GM21381 (cell line): ENCODE results near the gene ZWILCH.
"Not testable (repeated sequence)": the region's sequence is repeated elsewhere in the genome, so short reads cannot be mapped to it uniquely, and the experiment has no call there.

Experiments used
- ATAC-seq: cut with Tn5 transposase; IDR thresholded peaks from one replicate; pipeline ENCODE4 v1.9.1; 2021; ENCODE audit warnings: mild to moderate bottlenecking, moderate library complexity; ENCODE audit not compliant: unreplicated experiment

The ZWILCH gene

DNA sequence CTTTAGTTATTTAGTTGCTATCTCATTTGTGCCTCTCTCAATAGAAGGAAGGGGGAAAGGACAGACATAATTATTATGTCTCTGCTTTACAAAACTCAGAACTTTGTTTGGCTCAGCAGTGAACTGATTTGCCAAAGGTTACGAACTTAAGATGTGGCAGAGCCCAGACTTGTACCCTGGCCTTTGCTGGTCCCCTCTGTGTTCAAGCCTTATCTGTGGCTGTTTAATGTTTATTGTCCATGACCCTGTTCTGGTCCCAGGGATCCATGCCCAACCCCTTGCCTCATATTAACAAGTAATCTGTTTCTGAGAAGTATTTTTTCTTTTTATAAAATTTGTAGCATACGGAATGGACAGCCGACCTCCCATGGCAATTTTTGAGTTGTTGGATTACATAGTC is 18.2 kb upstream of the ZWILCH start:
- no peak for ATAC-seq

DNA sequence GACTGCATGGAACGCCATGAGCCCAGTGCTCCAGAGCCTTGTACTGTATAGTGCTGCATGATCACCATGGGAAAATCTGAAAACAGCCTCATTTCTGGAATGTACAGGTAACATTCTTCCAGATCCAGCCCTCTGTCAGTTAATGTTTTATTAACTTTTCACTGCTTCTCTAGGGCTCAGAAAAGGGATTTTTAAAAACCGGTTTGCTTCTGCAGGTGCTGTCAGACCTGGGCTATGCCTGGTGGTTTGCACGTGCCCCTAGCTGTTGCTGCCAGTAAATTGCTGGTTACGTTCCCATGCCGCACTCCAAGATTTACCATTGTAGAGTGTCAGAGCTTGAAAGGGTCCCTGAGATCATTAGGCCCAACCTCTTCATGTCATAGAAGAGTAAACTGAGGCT is 16.6 kb upstream of the ZWILCH start:
- ATAC-seq: no peak

DNA sequence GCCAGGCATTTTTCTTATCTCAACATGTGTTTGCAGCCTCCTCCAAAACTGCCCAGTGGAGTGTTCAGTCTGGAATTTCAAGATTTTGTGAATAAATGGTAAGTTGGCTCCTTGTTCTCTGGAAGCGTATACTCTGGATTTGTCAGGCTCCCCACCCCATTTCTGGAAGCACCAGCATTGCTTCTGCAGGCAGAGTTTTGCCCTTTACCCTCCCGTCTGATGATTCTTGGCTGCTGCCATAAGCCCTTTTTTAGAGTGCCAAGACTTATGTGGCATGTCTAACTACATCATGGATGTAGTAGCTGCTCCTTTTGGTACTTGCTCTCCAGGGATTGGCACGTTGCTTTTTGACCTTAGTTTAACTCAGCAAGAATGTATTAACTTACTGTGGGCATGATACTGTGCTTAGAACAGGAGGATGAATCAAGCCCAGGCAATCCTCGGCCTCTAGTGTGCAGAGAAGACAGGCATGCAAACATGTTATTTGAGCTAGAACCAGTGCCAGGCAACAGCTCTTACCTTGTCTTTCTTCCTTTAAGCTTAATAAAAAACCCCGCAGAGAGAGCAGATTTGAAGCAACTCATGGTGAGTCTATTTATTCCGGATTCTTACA is 15.8 kb upstream of the ZWILCH start:
- ATAC-seq: no peak

DNA sequence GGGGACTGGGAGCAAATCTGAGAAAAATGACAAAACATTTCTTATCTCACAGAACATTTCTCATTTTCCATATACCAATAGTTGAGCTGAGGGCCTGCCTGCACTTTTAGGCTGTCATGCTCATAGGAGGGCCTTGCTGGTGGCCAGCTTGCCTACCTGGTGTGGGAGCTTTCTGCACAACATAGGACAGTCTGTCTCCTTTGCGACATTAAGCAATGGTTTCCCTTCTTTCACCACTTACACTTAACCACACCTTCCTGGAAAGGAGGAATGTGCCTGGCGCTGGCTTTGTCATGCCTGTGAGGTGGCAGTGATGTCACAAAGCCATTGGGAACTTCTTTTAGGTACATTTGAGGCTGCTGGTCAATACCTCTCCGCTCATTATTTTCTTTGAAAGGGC is 13.3 kb upstream of the ZWILCH start:
- ATAC-seq: no peak

DNA sequence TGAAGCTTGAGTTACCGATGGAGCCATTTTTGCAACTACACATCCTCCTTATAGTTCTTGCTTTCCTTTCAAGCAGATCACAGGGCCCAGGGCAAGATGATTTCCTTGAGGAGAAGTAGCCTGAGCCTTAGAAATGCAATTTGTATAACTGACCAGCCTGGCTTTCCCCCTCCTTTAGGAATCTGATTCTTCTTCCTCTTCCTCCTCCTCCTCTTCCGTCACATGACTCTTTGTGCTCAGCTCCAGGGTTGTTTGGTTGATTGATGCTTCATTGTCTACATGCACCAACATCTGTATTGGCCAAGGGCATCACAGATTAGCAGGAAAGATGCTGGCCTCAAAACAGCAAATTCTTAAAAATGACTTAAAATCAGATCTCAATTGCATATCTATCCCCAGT is 10.9 kb upstream of the ZWILCH start:
- ATAC-seq: no peak

DNA sequence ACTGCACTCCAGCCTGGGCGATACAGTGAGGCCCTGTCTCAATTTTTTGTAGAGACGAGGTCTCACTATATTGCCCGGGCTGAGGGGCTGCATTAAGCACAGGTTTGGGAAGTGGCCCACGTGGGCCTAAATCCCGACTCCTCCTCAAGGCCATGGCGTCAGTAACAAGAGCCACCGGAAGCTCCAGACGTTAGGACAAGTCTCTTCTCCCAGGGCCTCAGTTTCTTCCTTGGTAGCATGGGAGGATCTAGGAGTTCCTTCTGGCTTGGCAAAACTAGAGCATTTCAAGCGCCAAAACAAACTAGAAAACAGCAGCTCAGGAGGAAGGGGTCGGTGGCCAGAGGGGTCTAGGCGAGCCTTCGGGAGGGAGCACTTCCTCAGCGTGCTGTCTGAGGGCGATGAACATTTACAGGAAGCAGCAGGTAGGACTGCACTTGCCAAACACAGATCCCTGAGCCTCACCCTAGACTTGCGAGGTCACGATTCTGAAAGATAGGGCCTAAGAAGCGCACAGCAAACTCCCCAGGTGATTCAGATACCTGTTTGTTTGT is 8.1 kb upstream of the ZWILCH start:
- peak; percentile 15 for ATAC-seq

DNA sequence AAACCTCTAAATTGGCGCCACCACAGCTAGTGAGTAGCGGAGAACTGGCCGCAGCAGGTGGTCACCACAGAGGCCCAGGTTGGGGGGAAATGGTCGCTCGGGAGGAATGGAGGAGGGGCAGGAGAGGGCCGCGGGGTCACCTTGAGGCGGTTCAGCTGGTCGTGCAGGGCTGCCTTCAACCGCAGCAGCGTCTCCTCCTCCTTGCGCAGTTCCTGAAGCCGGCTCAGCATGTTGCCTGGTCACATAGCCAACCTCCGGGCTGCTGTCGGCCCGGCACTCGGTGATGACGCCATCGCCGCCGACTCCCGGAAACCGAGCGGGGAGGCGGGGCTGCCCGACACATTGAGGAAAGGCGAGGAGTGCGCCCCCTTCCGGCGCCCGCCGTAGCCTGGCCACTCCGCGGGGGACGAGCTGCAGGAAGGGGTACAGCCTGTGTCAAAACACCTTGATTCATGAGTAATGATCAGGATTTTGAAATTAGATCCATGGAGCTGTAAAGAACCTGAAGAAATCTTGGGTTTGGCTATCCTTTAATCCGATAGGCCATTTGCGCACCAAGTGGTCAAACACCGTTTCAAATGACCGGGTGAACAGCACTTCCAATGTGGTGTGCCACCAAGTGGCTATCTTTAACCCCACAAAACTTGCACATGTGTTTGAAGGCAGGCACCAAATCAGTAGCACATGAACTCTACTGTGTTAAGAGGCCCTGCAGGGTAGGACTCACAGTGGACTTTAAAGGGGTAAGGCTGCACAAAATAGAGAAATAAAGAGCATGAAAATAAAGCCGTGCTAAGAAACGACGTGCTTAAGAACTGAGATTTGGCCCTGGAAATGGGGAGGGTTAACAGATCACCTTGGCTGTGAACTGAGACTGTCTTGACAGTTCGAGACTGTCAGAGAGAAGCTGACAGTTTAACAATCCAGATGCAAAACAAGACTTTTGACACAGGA is 7.3 kb upstream of the ZWILCH start, which contains the start of gene SNAPC5:
TSS of gene SNAPC5 (minus strand) at position 261 of the 954 bp plus-strand sequence. CDS start at position 230, 31 bp downstream.
- ATAC-seq: peak; percentile 87

DNA sequence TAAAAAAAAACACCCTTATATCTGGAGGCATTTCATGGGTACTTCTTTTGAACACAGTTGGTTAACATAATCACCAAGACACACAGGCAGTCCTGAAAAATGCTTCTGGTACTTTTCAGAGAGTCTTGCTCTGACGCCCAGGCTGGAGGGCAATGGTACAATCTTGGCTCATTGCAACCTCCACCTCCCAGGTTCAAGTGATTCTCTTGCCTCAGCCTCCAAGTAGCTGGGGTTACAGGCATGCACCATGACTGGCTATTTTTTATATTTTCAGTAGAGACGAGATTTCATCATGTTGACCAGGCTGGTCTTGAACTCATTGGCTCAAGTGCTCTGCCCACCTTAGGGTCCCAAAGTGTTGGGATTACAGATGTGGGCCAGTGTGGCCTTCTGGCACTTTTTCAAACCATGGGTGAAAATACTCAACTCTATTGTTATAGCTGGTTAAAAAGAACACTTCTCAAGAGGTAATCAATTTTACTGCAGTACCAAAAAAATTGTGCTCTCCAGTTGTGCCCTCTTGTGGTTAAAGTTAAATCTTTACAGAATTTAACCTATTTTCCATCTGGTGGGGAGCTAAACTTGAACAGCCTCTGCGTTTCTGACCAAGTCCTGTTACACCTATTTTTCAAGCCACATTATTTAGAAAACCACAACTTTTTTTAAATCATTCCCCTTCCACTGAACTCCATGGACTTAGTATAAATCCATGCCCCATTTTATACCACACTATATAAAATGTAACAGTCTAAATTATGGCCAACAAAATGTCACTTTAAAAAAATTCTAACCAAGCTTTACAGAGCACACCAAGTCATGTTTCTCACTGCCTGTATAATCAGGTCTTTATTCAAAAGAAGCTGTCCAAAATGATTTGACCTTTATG is 6.4 kb upstream of the ZWILCH start:
- no peak for ATAC-seq

DNA sequence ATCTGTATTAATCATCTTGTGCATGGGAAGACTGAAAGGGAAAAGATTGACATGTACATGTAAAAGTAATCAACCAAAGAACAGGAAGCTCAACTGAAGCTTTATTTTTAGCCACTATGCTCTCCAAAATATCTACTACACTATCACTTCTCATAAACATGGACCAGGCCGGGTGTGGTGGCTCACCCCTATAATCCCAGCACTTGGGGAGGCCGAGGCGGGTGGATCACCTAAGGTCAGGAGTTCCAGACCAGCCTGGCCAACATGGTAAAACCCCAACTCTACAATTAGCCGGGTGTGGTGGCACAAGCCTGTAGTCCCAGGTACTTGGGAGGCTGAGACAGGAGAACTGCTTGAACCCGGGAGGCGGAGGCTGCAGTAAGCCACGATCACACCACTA is 4.8 kb upstream of the ZWILCH start:
- ATAC-seq: not testable (repeated sequence)

DNA sequence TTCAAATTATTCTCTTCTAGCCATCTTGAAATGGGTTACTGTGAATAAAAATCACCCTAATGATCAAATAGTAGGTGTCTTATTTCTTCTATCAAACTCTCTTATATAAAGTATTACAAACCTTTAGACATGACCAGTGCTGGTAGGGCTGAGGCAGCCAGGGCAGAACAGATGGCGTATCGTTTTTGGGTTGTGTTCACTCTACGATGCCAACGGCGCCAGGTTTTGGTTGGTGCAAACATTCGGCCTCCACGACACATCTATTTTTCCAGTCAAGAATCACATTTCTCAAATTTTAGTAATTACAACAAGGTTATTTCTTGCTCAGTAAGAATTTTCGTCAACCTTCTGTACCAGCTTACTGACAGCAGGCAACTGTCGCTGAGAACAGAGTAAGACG is 2.6 kb upstream of the ZWILCH start:
- no peak for ATAC-seq

DNA sequence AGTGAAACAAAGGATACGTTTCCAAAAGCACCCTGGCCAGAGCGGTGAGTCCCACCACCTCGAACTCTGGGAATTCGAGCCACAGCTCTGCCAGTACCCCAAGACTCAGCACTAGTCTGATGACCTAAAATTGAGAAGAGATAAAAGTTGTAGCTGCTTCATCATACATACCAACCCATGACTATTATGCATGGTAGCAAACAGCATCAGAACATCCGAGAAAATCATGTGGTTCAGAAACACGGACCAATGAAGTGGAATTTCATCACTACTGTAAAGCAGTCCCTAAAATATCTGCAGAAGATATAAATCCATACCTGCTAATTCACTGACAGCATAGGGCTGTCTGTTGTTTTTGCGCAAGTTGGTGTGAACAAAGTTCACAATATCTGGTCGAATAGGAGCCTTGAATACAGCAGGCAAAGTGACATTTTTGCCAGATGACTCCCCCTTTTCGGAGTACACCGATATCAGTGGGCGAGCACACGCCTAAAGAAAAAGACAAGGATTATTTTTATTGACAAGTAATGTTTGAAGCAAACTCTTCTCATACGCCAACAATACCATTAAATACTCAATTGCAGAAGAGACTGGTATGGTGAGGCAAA is 2.0 kb upstream of the ZWILCH start:
- not testable (repeated sequence) for ATAC-seq

DNA sequence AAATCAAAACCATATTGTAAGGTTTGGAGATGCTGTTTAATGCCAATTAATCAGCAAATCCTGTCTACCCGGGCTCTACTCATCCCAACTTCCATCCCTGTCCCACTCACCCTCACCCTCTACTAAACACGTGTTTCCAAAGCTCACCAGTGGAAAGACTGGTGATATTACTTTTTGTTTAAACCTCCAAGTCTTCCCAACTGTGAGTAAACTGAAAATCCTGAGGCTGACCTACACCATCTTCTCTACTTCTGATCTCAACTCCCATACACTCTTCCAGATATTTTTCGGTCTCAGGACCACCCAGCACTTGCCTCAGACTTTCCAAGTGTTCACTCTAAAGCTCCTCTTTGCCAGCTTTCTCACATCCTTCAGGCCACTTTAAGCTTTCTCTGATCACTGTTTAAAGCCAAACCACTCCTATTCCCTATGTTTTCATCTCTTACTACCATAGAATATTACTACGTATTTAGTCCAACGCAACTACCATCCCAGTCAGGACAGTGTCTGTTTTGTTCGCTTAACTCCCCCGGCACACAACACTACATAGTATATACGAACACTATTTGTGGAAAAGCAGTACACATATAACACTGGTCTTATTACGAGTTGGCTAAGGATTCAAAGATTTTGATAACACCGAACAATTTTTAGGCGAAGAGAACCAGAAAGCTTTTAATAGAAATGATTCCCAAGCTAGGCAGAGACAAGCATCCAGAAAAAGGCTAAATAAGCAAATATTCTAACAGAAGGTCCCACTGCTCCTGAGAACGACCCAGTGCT is 1.2 kb upstream of the ZWILCH start:
- no peak for ATAC-seq

DNA sequence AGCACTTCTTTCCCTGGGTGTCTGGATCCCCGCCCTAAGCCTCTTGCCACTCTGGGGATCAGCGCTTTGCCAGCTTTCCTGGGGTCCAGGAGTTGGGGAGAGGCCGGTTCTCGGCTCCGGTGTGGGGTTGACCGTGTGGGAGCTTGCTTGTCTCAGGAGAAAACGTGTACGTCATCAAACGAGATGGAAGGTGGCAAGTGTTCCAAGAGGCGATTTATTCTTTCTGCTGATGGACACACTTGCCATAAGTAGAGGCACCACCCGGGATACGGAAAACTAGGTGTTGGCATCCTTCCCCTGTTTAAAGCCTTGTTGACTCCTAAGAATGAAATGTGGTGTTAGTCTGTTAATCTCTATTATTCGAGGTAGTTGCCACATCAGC is 295 bp downstream of the ZWILCH start:
- ATAC-seq: no peak

DNA sequence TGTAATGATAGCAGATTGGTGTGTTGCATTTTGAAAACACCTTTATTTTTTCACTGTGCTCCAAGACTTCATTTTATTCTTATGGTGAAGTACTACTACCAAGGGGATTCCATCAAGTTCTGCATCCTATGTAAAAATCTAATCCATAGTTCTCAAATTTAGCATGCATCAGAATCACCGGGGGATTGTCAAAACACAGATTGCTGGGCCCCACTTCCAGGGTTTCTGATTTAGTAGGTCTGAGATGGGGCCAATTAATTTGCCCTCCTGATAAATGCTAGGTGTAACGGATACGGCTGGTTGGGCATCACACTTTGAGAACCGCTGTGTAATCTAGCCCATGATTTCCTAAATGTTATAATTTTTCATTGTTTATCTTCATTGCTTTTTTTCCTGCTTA is 692 bp downstream of the ZWILCH start:
- no peak for ATAC-seq

DNA sequence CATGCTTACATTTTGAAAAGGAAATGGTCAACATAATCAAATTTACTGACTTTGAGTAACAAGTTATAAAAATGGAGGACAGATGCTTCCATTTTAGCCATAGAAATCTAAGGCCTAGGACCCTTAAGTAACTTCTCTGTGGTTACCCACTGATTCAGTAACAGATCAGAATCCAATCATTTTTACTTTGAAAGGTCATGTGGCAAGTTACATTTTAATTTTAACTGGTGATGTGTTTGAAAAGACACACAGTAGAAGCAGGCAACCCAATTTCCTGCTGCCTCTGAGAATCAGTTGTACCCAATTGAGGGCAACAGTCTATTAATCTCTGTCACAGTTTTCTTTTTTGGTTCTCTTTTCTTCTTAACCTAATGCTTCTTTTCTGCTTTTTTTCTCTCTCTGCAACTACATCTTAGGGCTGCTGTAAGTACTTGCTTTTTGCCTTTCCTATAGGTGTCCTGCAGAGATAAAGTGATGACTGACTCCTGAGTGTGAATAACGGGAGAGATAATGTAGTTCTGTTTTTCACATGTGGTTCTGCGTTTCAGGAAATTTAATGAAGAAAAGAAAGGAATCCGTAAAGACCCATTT is 3.3 kb downstream of the ZWILCH start:
- ATAC-seq: no peak

DNA sequence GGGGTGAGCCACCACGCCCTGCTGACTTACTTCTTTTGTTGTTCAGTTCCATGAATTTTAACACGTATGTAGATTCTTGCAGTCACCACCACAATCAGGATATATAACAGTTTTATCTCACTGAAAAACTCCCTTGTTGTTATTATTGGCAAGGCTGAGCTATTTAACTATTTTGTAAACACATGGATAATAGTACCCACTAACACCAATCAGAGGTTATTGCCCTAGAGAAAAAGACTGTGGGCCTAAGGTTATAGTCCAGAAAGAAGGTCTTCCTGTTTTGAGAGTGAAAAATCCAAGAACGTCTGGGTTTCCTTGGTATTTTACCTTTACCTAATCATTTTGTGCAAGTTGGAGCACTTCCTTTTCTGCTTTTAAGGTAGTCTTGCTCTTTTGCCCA is 9.5 kb downstream of the ZWILCH start:
- no peak for ATAC-seq

DNA sequence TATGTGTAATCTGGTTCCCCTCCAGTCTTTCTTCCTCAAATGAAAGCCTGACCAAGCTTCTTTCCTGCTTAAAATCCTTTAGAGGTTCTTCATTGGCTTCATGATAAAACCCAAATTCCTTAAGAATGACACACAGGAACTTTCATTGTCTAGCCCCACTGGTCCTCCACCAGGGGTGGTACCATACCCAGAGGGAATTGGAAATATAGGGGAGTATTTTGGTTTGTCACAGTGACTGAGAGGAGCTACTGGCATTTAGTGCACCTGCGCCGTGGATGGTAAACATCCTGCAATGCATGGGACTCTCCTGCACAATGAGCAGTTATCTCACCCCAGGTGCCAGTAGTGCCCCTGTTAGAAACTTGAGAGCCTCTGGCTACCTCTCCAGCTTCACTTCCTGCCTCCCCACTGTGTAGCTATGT is 10.8 kb downstream of the ZWILCH start:
- no peak for ATAC-seq

DNA sequence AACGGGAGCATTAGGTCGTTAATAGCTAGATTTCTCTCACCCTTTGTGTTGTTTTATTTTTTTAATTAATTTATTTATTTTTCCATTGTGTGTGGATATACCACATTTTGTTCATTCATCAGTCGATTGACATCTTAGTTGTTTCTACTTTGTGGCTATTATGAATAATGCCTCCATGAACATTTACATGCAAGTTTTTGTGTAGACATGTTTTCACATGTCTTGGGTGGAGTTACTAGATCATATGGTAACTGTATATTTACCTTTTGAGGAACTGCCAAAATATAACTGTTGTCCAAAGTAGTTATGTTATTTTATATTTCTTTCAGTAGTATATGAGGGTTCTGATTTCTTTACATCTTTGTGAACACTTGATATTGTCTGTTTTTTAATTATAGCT is 18.8 kb downstream of the ZWILCH start:
- ATAC-seq: no peak

DNA sequence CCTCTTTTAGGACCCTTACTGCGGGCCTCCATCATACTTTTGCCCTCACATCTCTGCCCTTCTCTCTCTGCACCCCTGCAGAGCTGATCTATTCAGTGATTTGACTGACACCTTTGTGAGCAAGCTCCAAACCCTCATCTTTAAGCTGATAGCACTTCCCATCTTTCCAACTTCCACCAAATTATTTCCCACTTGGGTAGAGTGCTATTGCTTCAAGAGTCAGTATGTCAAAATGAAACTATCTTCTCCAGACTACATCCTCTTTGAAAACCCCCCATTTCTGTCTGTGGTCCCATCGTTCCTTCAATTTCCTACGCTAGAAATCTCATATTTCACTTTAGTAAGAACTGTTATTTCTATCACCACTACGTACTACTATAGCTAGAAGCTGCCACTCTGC is 19.7 kb downstream of the ZWILCH start:
- ATAC-seq: no peak
